ENCODE measurements around the gene SLC25A27.

The SLC25A27 gene

GRCh38 chr6:46706464-46706863 lies 53.7 kb downstream of the SLC25A27 start:
- no peak for DNase-seq (ENCODE audit: low read depth in 2 of 3, low spot score in 2 of 3)

- no peak for DNase-seq (ENCODE audit: low read depth in 2 of 3, low spot score in 2 of 3)
Observed at GRCh38 chr6:46711491-46711890, 58.7 kb downstream of the SLC25A27 start.

DNA sequence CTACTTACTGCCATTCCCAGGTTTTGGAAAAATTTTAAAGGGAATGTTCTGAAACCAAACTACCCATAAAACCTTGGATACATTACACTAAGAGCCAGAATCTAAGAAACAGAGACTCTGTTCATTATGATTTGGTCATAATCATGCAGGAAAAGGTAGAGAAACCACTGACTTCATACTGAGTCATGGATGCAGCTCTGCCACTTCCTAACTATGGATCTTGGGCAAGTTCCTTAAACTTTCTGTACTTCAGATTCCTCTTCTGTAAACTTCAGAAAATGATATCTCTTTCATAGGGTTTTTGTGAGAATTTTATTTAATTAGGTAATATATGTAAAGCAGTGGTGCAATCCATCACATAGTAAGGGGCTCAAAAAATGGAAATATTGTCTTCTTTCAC lies 62.4 kb downstream of the SLC25A27 start:
- no peak for DNase-seq (ENCODE audit: low read depth in 2 of 3, low spot score in 2 of 3)

- no peak for DNase-seq (ENCODE audit: low read depth in 2 of 3, low spot score in 2 of 3)
Observed at GRCh38 chr6:46719099-46719498, 66.3 kb downstream of the SLC25A27 start.

DNA sequence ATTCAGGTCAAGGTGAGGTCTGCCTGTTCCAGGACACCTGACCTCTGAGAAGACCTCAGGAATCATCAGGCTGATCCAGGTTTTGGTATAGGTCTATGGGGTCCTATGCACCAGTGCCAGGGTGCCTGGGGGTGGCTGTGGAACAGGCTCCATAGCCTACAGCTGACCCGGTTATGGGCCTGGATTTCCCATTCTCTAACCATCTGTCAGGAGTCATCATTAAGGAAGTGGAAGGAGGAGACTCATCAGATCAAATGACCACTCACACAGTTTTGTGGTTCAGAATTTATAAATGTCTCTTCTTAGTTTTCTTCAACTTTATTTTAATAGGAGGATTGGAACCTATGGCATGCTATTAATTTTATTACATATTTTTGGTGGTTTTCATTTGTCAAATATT lies 67.6 kb downstream of the SLC25A27 start:
- DNase-seq (ENCODE audit: low read depth in 2 of 3, low spot score in 2 of 3), result no peak

All from activated CD8-positive, alpha-beta memory T cell treated with anti-CD3 and anti-CD28 coated beads for 48 hours (primary cell).